ENCODE measurements around the gene CHI3L2.

The CHI3L2 gene

DNA sequence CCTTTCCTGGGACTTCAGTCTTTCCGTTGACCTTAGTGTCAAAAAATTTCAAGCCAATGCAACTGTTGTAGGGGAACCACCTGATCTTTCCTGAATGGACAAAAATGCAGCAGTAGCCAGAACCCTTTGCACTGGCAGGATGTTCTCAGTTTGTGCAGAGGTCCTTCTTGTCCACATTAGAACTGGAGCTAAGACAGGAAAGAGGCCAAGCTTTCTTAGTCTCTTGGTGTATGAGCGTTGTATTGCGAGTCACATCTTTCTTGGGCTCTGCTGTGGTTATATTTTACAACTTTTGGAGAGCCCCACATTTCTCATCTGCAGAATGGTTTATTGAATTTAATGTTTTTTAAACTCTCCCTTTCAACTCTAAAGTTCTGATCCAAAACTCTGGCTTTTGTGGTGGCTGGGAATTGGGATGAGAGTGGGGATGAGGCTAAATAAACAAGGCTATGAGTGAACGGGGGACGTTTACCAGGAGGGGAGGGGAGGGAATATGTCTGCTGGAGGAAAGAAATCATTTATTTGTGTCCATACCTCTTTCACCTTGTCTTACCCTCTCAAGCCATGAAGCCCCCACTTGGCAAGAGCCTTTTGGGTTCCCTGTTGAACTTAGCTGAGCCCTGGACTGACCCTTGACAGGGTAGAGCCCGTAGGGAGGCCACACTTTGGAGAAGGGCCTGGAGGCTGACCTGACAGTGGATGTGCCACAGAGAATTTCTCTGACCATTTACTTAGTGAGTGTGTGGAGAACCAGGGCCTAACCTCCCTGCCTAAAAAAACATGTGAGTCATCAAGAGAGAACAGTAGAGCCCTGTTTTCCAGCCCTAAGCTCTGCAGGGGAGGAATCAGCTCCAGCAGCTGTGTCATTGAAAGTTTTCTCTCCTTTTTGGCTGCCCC, 586 bp downstream of the CHI3L2 start:
- Histone ChIP-seq H3K9me2 (replicated peaks; ENCODE audit: insufficient read depth, low read length) (no peaks in the 10 kb centered on the region), H3K36me3 (replicated peaks; ENCODE audit: insufficient read depth, low read length) (no peaks in the 10 kb centered on the region), H3K4me2 (ENCODE audit: low read depth, low read length) (no peak overlapping the region), H3K9me3 (replicated peaks; ENCODE audit: insufficient read depth, low read length) (no peaks in the 10 kb centered on the region), H3K27ac (ENCODE audit: low read length) (no peak overlapping the region), H3K9ac (ENCODE audit: low read length) (no peak overlapping the region), H2AFZ (ENCODE audit: low read length) (no peak overlapping the region), H3K4me3 (ENCODE audit: low read length) (no peak overlapping the region), H3F3A (ENCODE audit: insufficient read depth, low read length) (no peaks in the 10 kb centered on the region), H3K27me3 (replicated peaks; ENCODE audit: insufficient read depth, low read length) (no peaks in the 10 kb centered on the region), H3K79me2 (ENCODE audit: low read length) (no peaks in the 10 kb centered on the region), H3K4me1 (ENCODE audit: low read length) (0 out of 2 replicates have a peak, but pooled peaks cover under 1% of the 10 kb centered on the region), H4K20me1 (ENCODE audit: insufficient read depth, low read length) (no peaks in the 10 kb centered on the region)
- no peak for TF ChIP-seq EZH2 (optimal IDR thresholded peaks at IDR 0.05; ENCODE audit: low read depth, low read length)
- no peak for TF ChIP-seq EZH2phosphoT487 (IDR thresholded peaks at IDR 0.05; ENCODE audit: low read length)
- TF ChIP-seq, protein P1, sequence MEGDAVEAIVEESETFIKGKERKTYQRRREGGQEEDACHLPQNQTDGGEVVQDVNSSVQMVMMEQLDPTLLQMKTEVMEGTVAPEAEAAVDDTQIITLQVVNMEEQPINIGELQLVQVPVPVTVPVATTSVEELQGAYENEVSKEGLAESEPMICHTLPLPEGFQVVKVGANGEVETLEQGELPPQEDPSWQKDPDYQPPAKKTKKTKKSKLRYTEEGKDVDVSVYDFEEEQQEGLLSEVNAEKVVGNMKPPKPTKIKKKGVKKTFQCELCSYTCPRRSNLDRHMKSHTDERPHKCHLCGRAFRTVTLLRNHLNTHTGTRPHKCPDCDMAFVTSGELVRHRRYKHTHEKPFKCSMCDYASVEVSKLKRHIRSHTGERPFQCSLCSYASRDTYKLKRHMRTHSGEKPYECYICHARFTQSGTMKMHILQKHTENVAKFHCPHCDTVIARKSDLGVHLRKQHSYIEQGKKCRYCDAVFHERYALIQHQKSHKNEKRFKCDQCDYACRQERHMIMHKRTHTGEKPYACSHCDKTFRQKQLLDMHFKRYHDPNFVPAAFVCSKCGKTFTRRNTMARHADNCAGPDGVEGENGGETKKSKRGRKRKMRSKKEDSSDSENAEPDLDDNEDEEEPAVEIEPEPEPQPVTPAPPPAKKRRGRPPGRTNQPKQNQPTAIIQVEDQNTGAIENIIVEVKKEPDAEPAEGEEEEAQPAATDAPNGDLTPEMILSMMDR (IDR thresholded peaks at IDR 0.05; ENCODE audit: low read length), result no peak
- no peak for DNase-seq

DNA sequence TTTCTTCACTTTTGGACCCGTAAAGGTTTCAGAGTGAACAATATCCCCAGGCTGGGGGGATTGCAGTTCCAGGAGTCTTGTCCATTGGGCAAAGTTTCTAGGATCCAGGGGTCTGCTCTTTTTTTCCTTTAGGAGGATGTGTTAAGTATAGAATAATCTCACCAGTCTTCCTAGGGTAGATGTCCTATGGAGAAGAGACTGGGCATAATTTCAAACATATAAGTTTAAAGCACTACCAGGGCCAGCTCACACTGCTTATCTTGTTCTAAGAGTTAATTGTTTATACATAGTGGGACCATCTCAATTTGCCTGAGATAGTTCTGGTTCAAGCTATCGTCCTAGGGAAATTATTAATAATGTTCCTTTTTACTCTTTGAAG, 1.2 kb downstream of the CHI3L2 start:
- Histone ChIP-seq H3K36me3 (replicated peaks; ENCODE audit: insufficient read depth, low read length) (no peaks in the 10 kb centered on the region), H3K9ac (ENCODE audit: low read length) (no peak overlapping the region), H3K4me1 (ENCODE audit: low read length) (no peaks in the 10 kb centered on the region), H3K9me2 (replicated peaks; ENCODE audit: insufficient read depth, low read length) (no peaks in the 10 kb centered on the region), H3K27me3 (replicated peaks; ENCODE audit: insufficient read depth, low read length) (no peaks in the 10 kb centered on the region), H4K20me1 (ENCODE audit: insufficient read depth, low read length) (no peaks in the 10 kb centered on the region), H3K79me2 (ENCODE audit: low read length) (no peaks in the 10 kb centered on the region), H3K9me3 (replicated peaks; ENCODE audit: insufficient read depth, low read length) (no peaks in the 10 kb centered on the region), H3F3A (ENCODE audit: insufficient read depth, low read length) (no peaks in the 10 kb centered on the region), H3K27ac (ENCODE audit: low read length) (no peak overlapping the region), H3K4me3 (ENCODE audit: low read length) (no peak overlapping the region), H3K4me2 (ENCODE audit: low read depth, low read length) (no peak overlapping the region), H2AFZ (ENCODE audit: low read length) (no peak overlapping the region)
- TF ChIP-seq, protein P1 (IDR thresholded peaks at IDR 0.05; ENCODE audit: low read length), result no peak
- no peak for TF ChIP-seq EZH2 (optimal IDR thresholded peaks at IDR 0.05; ENCODE audit: low read depth, low read length)
- TF ChIP-seq EZH2phosphoT487 (IDR thresholded peaks at IDR 0.05; ENCODE audit: low read length), result no peak
- DNase-seq, result no peak

DNA sequence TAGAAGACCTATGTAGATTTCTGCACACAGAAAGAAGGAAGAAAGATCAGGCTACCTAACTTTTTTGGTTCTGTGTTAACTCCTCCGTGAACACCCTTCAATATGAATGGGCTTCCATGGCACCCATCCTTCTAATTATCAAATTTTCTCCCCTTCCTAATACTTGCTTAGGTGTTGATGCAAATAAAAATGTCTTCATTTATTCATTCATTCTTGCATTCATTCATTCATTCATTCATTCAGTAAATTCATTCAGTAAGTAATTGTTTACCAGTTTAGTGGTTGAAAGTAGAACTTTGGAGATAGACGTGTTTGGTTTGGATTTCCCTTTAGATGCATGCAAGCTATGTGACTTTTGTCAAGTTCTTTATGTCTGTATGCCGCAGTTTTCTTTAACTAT, 4.6 kb downstream of the CHI3L2 start:
- Histone ChIP-seq H3K27ac (ENCODE audit: low read length) (no peak overlapping the region), H4K20me1 (ENCODE audit: insufficient read depth, low read length) (no peaks in the 10 kb centered on the region), H3K9me2 (replicated peaks; ENCODE audit: insufficient read depth, low read length) (no peaks in the 10 kb centered on the region), H3K27me3 (replicated peaks; ENCODE audit: insufficient read depth, low read length) (no peaks in the 10 kb centered on the region), H3K9me3 (replicated peaks; ENCODE audit: insufficient read depth, low read length) (no peaks in the 10 kb centered on the region), H3K4me1 (ENCODE audit: low read length) (no peaks in the 10 kb centered on the region), H3K9ac (ENCODE audit: low read length) (no peak overlapping the region), H3K36me3 (replicated peaks; ENCODE audit: insufficient read depth, low read length) (no peaks in the 10 kb centered on the region), H3K4me3 (ENCODE audit: low read length) (no peak overlapping the region), H2AFZ (ENCODE audit: low read length) (no peak overlapping the region), H3K4me2 (ENCODE audit: low read depth, low read length) (no peak overlapping the region), H3K79me2 (ENCODE audit: low read length) (no peaks in the 10 kb centered on the region), H3F3A (ENCODE audit: insufficient read depth, low read length) (no peaks in the 10 kb centered on the region)
- TF ChIP-seq, protein P1 (IDR thresholded peaks at IDR 0.05; ENCODE audit: low read length), result no peak
- TF ChIP-seq EZH2phosphoT487 (IDR thresholded peaks at IDR 0.05; ENCODE audit: low read length), result no peak
- TF ChIP-seq EZH2 (optimal IDR thresholded peaks at IDR 0.05; ENCODE audit: low read depth, low read length), result no peak
- no peak for DNase-seq
